HG02678 (cell line): ENCODE data around the gene GRID2.
"Not testable (repeated sequence)": the region's sequence is repeated elsewhere in the genome, so short reads cannot be mapped to it uniquely, and the experiment has no call there.

Experiments used
- ATAC-seq: cut with Tn5 transposase; IDR thresholded peaks from one replicate; pipeline ENCODE4 v1.9.1; 2021; ENCODE audit warnings: mild to moderate bottlenecking, moderate library complexity; ENCODE audit not compliant: unreplicated experiment

Gene GRID2

DNA sequence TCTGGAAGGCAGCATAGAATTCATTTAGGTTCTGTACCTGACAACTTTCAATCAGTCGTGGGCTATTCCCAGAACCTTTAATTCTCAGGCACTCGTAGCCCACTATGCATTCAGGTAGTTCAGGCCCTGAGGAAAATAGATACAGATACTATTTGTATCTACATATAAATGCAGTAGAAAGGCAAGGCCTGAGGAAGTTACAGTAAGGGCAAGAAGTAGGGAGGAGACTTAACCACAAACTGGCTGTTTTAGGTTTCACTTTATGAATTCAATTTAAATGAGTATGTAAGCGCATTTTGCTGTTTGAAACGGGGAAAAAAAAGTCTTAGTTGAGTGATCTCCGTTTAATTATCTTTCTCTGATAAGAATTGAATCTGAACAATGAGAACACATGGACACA, 995.4 kb downstream of the GRID2 start:
- peak; percentile 59 for ATAC-seq

DNA sequence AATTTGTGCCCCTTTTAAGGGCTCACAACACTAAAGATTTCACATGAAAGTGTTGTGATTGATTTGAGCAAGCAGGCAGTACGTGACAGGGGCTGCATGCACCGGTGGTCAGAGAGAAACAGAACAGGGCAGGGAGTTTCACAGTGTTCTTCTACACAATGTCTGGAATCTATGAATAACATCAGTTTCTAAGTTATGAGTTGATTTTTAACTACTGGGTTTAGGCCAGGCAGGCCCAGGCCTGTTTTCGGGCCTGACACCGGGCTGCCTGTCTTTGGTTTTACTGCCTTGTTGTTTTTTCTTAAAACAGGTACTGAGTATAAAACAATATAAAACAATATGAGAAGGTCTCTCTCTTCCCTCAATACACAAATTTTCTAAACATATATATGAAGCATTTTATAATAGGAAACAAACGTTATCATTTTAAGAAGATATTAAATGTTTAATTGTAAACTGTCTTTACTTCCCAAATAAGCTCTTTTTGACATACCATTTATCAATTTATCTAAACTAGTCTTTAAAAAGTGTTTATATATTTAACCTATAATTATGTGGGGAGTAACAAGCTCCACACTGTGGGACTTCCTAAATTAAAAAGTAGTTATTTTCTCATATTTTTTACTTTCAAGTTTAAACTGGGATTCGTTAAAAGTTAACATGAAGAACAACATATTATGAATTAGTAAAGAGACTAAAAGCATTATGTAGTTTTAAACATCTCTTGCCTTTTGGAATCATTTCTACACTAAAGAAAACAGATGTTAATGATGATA, 997.2 kb downstream of the GRID2 start:
- not testable (repeated sequence) for ATAC-seq

DNA sequence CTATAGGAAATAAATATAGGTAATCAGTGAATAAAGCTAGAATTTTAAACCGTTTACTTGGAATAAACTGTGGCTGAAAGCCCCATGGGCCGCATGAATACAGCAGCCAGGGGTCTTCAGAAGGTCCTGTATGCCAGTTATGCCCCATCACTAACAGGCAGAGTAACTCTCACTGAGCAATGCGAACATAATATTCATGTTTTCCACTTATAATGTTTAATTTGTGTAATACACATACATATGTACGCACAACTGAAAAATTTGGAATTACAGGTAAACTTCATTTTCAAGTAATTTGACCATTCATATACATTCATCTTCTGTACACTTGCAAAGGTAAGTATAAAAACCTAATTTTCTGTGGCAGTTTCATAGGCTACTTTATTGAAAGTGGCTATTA, 998.5 kb downstream of the GRID2 start:
- ATAC-seq, result no peak

DNA sequence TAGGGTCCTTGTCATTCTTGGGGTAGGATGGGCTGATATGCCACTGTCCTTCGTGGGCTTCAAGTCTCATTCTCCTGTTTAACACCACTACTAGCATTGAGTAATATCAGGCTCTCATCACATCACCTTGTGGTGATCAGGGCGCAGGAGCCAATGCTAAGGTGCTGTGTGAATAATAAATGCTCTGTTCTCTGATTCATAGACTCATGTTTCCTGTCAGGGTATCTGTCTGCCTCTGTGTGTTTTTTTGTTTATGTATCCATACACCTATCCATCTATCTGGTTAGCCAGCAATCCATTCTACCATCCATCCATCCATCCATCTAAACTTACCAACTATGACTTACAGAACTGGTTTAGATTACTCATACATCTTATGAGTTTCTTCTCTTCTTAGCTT, 999.7 kb downstream of the GRID2 start:
- no peak for ATAC-seq

DNA sequence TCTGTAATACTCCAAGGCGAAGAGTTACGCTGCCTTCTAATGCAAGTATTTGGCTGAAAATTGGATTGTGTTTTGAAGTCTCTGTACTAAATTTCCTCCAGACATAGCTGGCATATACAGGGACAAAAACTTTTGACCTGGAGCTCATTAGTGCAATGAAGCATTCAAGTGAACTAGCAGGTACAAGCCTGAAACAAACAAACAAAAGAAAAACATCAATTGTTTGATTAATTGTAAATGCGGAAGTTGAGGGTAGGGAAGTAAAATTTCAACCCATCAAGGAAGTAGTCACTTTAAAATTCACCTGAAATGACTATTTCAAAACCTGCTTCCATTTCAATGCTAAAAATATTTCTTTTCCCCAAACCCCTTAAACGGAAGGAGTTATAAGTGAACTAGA, 1008.5 kb downstream of the GRID2 start:
- no peak for ATAC-seq

DNA sequence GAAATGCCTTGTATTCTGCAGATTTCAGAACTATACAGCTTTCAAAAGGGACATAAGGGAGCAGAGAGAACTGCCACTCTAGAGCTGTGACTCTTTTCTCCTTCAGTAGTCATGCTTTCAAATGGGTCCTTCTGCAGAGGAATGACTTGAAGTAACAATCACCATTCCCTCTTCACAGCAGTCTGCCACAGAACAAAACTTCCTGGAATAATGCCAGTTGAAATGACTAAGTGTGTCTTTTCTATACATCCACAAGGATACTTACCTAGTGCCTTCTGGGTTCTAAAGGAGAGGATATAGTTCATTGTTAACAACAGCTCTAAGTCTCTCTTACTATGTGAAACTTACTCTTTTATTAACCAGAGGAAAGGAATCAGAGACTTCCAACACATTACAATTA, 1009.4 kb downstream of the GRID2 start:
- no peak for ATAC-seq

DNA sequence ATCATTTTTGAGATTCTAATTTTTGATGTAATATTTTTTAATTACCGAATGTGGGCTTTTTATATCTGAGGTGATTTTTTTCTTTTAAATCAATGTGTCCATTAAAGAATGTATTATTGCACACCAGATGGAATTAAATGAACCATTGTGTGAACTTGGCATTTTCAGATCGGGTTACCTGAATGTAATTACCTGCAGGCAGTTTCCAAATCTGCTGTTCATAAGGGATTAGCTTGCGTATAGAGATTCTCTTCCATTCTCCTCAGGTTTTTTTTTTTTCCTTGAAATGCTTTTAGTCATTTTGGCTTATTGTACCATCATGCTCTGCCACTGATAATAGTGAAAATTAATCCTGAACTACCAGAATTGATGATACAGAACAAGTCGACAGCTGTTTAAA, 1013.3 kb downstream of the GRID2 start:
- ATAC-seq, result no peak

DNA sequence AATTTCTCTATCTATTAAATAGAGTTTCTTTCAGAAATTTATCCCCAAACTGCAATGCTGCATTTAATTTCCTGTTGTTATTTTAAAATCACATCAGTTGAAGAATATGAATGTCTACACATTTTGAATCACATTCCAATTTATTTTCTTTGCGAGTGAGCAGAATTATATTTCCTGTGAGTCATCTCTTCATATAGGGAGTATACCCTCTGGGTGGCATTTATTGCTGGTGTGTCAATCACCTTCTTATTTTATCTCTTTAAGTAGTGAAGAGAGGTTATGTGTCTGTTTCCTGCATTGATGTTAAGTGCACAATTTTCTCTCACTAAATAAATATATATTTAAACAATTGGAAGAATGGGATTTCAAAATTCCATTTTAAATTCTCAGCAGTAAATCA, 1013.8 kb downstream of the GRID2 start:
- ATAC-seq, result no peak

DNA sequence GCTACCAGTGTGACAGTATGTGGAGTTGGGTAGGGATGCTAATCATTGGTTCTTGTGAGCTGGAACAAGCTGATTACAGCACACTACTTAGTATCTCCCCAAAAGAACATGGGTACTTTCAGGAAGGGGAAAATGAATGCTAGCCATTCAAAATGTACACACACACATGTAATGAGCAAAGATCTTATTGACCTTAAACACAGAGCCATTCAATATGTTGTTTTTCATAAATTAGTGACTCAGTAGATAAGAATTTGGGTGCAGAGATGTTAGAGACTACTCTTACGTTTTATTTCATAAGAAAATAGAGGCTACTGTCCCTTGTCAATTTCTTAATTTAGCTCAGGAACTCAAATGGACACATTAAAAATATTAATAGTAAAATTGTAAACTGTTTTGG, 1015.3 kb downstream of the GRID2 start:
- ATAC-seq, result no peak

DNA sequence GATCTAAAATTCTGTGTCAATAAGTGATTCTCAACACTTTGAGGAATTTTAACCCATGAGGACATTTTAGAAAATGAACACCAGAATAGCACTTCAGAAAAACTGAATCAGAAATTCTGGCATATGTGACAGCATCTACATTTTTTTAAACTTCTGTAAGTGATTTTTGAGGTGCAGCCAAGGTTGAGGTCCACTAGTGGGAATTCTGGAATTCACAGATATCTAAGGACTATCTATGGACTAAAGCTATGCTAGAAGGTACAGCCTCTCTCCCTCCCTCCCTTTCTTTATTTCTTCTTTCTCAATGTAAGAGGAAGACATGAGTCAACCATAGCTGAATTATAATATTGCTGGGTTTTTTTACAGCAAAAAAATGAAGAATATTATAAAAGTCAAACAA, 1016.6 kb downstream of the GRID2 start:
- no peak for ATAC-seq

DNA sequence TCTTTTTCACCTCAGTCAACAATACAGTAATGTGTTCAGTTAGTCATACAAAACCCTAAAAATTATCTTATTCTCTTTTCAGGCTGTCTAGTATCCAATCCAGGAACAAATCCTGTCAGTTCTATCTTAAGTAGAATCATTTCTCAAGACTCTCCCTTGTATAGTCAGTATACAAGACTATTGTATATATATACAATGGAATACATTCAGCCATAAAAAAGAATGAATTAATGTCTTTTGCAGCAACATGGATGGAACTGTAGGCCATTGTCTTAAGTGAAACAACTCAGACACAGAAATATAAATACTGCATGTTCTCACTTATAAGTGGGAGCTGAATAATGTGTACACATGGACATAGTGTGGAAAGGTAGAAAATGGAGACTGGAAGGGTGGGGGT, 1023.6 kb downstream of the GRID2 start:
- ATAC-seq, result no peak

DNA sequence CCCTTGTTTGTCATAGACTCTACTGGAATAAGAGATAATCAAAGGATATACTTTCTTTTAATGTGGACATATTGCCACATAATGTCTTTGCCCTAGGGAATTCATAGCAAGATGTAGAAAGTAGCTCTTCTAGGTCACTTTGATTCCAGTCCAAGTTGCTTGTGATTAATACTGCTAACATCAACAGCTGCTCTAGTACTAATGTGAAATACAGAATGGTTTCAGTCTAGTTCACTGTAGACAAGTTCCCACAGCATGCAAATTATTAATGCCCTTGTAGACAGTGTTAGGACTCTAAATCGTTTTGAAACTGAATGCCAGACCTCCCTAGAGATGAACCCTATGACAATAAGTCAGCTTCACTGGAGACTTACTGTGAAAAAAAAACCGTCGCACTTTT, 1030.2 kb downstream of the GRID2 start:
- peak; percentile 89 for ATAC-seq

DNA sequence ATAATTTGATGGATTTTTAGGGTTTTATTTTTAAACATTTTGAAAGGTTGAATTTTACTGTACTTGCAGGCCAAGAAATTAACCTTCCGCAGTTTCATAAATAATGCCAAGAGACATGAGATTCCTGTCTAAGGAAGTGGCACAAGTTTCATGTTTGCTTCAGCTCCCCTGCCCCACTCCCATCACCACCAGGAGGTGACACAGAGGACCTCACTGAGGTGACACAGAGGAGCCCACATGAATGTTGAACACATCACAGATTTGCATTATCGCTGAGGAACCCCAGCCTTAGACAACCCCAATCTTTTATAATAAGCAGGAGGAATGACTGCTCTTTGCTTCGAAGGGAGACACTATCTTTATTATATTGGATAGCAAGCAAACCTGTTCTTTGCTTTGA, 1033.4 kb downstream of the GRID2 start:
- no peak for ATAC-seq

DNA sequence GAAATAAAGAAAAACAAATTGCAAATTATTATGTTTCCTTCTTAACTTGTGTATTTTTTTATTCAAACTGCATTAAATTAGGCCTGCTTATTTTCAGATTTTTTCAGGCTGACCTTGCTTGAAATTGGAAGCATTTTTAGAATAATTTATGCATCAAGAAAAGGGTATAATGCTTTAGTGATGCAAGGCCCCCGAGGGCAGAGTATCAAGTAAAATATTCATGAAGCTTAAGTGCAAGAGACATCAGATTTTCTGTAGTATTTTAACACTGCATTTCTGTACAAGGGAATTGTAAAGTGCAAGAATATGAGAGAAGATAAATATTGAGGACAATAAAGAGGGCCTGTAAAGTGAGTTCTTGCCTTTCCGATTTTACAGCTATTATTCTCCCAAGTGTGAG, 1039.0 kb downstream of the GRID2 start:
- ATAC-seq, result no peak

DNA sequence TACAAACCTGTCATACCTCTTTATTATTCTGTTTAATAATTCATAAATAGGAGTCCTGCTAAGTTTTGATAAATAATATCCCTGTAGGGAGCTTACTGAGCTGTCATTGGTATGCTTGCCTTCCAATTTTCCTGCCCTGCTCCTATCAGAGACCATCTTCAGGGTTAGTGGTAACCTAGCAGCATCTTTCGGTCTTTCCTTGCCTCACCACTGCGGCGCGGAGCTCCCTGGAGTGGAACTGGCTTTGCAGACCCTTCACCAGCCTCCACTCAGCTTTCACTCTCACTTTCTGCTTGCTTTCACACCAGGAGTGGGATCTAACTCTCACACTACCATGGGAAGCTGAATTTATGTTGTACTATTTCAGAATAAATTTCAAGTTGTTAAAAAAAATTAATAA, 1043.1 kb downstream of the GRID2 start:
- no peak for ATAC-seq

DNA sequence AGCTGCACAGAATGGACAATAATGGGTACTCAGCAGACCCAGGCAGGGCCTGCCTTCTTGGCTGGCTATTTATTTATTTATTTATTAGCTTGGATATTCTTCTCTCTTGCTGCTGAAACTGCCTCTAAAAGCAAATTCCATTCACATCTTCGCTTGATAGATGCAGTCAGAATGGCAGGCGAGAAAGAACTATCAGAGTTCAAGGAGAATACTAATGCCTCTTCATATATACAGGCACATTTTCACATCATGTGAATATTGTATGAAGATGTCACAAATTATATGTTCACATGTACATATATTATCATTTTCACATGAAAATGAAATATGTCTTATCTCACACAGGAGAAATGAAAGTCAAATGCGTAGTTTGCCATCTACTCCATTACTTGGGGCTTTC, 1045.1 kb downstream of the GRID2 start:
- no peak for ATAC-seq

DNA sequence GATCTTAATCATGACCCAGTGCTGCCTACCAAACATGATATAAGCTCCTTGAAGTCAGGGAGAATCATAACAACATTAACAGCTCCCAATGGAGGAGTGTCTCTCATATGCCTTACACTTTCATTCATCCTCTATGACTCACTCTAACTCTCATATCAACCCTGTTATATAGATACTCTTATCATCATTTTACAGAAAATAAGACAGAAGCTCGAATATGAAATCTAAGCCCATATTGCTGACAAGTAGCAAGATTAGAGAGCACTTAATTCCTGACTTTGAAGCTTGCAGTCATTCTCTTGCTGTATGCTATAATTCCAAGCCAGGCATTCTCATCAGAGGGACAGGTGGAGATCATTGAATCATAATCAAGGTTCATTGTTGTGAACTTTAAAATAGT, 1048.1 kb downstream of the GRID2 start:
- ATAC-seq, result no peak

DNA sequence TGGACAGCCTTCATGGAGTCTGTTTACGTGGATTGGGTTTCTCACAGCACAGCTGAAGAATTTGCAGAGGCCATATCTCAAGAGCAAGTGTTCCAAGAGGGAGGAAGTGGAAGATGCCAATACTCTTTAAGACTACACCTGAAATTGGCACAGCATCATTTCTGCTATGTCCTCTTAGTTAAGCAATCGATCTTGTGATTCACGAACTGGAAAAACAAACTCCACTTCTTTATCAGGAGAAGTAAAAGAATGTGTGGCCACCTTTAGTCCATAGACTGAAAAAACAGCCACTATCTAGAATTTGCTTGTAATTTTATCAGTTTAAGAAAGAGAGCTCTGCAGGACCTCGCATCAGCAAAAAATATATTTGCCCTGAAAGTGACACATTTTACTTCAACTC, 1051.6 kb downstream of the GRID2 start:
- no peak for ATAC-seq

DNA sequence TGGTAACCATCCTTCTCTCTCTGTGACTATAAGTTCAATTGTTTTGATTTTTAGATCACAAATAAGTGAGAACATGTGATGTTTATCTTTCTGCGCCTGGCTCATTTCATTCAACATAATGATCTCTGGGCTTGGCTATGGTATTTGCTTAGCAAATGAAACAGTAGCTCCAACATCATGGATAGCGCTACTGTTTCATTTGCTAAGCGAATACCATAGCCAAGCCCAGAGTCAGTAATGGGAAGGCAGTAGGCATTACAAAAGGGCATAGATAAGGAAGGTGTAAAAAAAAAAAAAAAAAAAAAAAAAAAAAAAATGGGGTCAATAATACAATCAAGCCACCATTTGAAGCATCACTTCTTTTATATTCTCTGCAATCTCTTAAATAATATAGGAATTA, 1055.8 kb downstream of the GRID2 start:
- ATAC-seq, result no peak

DNA sequence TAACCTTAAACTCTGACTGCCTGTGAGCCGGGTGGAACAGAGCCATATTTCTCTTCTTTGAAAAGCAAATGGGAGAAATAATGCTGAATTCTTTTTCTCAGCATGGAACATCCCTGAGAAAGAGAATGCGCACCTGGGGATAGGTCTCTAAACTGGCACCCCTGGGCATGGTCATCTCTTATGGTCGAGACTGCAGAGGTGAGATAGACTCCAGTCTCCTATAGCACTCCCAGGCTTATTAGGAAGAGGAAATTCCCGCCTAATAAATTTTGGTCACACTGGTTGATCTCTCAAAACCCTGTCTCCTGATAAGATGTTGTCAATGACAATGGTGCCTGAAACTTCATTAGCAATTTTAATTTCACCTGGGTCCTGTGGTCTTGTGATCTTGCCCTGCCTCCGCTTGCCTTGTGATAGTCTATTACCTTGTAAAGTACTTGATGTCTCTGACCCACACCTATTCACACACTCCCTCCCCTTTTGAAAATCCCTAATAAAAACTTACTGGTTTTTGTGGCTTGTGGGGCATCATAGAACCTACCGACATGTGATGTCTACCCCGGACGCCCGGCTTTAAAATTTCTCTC, 1062.5 kb downstream of the GRID2 start:
- not testable (repeated sequence) for ATAC-seq

DNA sequence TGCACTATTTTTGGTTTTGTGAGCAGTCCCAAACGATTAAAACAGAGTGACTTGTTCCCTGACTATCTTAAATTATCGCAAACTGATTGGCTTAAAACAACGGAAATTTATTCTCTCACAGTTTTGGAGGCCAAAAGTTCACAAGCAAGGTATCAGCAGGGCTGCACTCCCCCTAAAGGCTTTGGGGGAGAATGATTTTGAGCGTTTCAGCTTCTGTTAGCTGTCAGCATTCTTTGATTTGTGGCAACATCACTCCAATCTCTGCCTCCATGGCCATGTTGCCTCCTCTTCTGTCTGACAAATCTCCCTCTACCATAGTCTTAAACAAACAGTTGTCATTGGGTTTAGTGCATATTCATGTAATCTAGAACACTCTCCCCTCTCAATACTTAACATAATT, 1065.2 kb downstream of the GRID2 start:
- no peak for ATAC-seq

DNA sequence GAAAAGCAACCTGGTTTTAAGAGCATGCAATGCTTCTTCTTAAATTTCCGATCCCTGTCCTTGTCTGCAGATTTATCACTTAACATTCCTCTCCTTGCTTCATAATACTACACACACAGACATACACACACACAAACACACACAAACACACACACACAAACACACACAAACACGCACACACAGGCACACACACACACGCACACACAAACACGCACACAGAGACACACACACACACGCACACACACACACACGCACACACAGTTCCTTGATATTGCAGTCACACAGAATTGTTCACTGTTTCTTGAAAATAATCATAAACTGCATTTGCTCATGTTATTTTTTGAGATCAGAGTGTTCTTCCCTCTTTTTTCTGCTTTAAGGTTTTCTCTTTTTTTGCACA, 1066.5 kb downstream of the GRID2 start:
- no peak for ATAC-seq
